GM19240 (cell line): ENCODE data around the gene SLC25A44.
"Not testable (repeated sequence)": the region's sequence is repeated elsewhere in the genome, so short reads cannot be mapped to it uniquely, and the experiment has no call there.

Experiments
- DNase-seq: peaks from one replicate; pipeline ENCODE4 v3.0.0; 2011; ENCODE audit warnings: low spot score; ENCODE audit not compliant: insufficient read length

Gene SLC25A44

DNA sequence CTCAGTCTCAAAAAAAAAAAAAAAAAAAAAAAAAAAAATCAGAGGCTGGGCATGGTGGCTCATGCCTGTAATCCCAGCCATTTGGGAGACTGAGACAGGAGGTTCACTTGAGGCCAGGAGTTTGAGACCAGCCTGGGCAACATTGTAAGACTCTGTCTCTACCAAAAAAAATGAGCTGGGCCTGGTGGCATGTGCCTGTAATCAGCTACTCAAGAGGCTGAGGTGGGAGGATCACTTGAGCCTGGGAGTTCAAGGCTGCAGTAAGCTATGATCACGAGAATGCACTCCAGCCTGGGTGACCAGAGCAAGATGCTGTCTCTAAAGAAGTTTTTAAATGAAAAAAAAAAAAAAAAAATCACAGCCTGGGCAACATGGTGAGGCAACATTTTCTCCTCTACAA is 30.2 kb upstream of the SLC25A44 start:
- no peak for DNase-seq

DNA sequence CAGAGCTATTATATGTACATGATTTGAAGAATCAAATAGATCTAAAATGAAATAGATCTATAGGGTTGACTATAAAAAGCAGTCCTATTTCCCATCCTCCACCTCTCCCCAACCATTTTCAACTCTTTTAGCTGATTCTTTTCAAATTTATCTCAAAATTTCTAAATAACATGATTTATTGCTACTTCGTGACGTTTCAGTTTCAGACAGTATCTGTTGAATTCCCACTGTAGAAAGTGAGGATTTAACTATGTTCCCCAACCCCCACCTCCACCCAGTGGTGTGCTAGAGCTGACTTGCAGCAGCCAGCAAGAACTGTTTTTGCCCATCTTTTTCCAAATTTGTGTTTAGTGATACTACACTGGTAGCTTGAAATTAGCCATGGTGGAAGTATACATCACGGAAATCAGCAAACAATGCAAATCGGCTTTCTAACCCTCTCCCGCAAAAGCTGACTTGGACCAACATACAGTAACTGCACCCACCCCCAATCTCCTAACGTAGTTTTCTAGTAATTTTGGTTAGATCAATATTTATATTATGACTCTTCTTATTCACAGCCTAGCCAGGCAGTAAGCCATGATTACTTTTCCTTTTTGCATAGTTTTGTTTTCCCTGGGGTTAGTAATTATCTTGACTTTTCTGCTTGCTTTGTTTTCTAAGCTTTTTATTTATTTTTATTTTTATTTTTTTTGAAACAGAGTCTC is 29.6 kb upstream of the SLC25A44 start:
- no peak for DNase-seq

DNA sequence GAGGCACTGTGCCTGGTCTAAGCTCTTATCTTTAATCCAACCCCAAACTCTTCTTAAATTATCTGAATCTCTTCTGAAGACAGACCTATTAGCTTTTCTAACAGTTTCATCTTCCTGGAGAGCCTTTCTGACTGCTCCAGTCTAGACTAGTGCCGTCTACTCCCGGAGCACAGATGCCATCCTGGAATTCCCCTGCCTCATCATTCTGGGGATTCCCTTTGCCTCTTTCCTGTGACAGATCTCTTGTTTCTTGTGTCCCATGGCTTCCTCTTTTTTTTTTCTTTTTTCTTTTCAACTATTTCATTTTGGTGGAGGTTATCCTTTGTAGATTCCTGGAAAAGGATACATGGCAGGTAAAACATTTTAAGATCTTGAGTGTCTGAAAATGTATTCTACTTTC is 28.8 kb upstream of the SLC25A44 start:
- no peak for DNase-seq

DNA sequence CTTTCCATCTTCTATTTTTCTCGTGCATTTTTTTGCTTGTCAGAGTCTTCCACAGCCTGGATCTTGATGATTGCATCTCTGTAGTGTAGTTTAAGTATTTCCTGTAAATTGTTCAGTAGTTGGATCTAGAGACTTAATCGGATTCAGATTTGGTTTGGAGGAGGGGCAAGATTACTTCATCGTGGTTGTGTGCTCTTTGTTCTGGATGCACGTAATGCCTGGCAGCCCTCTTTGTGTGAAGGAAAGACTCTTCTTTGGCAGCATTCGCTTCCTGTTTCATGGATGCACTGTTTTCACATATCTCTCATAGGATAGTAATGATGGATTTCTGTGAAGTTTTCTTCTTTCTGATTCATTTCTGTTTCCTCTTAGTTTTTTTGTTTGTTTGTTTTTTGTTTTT is 26.4 kb upstream of the SLC25A44 start:
- no peak for DNase-seq

DNA sequence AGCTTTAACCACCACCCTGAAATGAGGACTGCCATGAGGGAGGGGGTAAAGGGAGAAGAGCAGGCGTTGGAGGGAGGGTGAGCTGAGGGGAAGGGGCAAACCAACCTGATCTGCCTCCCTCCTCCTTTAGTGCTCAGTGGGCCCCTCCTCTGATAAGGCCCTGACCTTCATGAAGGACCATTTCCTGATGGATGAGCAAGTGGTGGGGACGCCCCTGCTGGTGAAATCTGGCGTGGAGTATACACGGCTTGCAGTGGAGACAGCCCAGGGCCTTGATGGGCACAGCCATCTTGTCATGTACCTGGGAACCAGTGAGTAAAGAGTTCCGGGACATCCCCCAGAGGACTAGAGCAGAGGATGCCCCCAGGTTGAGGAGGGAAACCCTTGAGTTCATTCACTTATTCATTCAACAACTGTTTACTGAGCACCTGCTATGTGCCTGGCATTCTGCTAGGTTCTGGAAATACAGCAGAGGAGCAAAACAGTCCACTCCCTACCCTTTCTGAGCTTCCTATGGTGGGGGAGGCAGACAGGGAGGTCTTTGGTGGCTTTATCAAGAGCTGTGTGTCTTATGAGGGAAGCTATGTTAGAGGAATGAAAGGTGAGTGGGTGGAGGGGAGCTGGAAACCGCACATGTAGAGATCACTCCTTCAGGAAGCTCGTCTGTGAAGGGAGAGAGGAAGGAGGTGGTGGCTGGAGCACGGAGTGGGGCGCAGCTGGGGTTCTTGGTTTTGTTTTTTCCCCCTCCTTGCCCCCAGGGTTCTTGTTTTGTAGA is 21.0 kb upstream of the SLC25A44 start:
- no peak for DNase-seq

DNA sequence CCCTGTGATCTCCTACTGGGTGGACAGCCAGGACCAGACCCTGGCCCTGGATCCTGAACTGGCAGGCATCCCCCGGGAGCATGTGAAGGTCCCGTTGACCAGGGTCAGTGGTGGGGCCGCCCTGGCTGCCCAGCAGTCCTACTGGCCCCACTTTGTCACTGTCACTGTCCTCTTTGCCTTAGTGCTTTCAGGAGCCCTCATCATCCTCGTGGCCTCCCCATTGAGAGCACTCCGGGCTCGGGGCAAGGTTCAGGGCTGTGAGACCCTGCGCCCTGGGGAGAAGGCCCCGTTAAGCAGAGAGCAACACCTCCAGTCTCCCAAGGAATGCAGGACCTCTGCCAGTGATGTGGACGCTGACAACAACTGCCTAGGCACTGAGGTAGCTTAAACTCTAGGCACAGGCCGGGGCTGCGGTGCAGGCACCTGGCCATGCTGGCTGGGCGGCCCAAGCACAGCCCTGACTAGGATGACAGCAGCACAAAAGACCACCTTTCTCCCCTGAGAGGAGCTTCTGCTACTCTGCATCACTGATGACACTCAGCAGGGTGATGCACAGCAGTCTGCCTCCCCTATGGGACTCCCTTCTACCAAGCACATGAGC is 17.2 kb upstream of the SLC25A44 start:
- no peak for DNase-seq

DNA sequence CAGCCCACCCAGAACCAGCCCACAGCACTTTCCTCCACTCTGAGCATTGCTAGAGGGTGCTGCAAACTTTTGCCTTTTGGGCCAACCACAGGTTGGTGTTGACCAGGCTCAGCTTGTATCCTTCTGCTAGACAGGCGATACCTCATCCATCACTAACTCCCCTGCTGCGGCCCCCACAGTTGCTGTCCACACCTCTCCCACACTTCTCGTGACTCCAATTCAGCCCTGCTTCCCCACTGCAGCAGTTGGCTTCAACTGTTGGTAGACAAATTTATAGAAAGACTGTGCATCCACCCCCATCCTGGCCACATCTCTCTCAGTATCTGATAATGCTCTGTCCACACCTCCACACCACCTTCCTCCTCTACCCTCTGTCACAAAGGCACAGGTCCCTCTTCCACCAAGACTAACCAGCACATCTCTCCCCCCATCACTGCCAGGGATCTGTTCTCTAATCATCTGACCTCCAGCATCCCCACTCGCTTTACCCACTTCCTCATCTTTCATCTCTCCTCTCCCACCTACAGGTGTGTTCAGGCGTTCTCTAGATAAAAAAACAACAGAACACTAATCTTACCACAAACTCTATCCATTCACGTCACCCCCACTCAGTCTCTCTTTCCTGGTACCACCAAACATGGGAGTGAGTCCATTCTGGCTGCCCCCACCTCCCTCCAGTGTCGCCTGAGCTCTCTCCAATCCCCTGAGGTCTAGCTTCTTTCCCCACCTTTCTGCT is 15.8 kb upstream of the SLC25A44 start:
- no peak for DNase-seq

DNA sequence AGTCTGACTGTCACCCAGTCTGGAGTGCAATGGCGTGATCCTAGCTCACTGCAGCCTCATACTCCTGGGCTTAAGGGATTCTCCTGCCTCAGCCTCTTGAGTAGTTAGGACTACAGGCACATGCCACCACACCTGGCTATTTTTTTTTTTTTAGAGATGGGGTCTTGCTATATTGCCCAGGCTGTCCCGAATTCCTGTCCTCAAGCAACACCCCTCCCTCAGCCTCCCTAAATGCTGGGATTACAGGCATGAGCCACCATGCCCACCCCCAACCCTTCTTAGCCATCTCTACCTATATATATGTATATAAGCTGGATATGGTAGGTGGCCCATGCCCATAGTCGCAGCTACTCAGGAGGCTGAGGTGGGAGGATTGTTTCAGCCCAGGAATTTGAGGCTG is 13.4 kb upstream of the SLC25A44 start:
- DNase-seq = no peak

DNA sequence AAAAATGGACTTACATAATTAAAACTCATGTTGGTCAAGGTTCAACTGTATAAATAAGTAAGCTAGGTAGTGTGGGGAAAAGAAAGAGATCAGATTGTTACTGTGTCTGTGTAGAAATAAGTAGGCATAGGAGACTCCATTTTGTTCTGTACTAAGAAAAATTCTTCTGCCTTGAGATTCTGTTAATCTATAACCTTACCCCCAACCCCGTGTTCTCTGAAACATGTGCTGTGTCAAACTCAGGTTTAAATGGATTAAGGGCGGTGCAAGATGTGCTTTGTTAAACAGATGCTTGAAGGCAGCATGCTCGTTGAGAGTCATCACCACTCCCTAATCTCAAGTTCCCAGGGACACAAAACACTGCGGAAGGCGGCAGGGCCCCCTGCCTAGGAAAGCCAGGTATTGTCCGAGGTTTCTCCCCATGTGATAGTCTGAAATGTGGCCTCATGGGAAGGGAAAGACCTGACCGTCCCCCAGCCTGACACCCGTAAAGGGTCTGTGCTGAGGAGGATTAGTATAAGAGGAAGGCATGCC is 12.4 kb upstream of the SLC25A44 start:
- DNase-seq = not testable (repeated sequence)

DNA sequence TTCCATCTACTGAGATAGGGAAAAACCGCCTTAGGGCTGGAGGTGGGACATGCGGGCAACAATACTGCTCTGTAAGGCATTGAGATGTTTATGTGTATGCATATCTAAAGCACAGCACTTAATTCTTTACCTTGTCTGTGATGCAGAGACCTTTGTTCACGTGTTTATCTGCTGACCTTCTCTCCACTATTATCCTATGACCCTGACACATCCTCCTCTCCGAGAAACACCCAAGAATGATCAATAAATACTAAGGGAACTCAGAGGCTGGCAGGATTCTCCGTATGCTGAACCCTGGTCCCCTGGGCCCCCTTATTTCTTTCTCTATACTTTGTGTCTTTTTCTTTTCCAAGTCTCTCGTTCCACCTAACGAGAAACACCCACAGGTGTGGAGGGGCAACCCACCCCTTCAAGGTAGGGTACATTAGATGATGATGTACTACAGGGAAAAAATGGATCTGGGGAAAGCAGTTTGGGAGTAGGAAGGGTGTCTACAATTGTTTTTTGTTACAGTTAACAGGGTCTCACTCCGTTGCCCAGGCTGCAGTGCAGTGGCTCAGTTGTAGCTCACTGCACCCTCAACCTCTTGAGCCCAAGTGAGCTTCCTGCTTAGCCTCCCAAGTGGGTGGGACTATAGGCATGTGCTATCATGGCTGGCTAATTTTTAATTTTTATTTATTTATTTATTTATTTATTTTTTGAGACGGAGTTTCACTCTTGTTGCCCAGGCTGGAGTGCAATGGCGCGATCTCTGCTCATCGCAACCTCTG is 11.7 kb upstream of the SLC25A44 start:
- DNase-seq = not testable (repeated sequence)

DNA sequence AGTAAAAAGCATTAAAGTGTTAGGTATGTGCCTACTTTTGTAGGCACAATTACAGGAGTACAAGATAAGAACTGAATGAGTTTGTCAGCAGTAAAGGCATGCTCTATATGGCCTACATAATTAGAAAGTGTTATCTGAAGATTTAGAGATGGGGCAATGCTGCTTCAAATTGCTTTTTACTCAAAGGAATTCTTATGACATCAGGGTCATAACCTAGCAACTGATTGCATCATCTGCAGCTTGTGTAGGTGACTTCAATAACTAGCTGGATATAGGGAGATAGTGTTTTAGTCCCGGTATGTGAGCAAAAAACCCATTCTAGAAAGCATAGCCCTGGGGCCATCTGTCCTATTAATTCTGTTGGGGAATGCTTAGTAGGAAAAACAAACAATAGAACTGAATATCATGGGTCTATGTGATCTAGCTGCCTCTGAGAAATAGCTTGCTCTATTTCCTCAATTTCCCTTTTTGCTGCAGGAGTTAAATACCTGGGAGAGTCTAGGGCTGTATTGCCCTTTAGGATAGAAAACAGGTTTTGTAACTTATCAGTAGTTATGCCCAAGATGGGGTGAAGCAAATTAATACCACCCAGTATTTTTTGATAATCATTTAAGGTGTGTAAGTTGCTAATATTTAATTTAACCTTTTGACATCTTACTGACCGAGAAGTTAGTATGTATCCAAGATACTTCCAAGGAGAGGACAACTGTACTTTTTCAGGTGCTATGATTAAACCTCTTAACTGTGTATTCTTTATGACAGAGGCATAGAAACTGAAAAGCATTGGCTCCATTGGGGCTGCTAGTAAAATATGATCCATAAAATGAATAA is 7.3 kb upstream of the SLC25A44 start:
- not testable (repeated sequence) for DNase-seq

DNA sequence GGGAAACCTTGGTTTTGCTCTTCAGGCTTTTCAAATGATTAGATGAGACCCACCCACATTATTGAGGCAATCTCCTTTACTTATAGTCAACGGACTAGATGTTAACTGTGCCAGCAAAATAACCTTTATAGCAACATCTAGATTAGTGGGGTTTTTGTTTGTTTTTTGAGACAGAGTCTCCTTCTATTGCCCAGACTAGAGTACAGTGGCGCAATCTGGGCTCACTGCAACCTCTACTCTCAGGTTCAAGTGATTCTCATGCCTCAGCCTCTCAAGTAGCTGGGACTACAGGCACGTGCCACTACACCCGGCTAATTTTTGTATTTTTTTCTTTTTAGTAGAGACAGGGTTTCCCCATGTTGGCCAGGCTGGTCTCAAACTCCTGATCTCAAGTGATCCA is 3.6 kb upstream of the SLC25A44 start:
- not testable (repeated sequence) for DNase-seq

DNA sequence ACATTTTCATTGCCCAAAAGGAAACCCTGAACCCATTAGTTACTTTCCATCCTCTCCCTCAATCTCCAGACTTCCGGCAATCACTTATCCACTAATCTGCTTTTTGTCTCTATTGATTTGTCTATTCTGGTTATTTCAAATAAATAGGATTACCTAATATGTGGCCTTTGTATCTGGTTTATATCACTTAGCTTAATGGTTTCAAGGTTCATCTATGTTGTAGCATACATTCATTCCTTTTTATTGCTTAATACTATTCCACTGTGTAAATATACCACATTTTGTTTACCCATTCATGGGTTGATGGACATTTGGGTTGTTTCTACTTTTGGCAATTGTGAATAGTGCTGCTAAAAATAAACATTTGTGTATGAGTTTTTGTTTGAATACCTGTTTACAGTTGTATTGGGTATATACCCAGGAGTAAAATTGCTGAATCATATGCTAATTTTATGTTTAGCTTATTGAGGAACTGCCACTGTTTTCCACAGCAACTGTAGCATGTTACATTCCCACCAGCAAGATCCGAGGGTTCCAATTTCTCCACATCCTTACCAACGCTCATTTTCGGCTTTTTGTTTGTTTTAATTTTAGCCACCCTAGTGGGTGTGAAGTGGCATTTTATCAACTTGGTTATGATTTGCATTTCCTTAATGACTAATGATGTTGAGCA is 2.5 kb upstream of the SLC25A44 start:
- DNase-seq = no peak

DNA sequence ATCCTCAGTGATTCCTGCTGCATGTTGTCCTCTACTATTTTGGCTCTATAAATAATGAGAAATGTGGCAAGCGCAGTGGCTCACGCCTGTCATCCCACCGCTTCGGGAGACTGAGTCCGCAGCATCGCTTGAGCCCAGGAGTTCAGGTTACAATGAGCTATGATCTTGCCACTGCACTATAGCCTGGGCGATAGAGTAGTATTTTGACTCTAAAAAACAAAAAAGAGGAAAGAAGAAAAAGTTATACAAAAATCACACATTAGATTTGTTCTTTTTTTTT is 756 bp upstream of the SLC25A44 start:
- DNase-seq = no peak

DNA sequence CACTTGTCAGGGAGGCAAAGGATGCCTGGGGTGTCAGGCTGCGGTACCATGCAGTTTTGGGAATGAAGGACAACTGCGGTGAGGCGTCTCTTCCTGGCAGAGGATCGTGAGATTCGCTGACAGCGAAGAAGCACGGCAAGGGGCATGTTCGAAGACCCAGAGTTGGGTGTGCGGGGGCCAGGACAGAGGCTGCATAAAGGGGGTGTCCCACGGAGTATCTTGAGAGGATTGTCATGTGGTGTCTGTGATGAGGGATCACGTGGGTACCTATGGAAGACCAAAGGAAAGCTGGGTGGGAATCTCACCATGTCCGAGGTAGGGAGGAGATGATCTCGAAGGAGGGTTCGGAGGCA is 372 bp downstream of the SLC25A44 start:
- DNase-seq = no peak

DNA sequence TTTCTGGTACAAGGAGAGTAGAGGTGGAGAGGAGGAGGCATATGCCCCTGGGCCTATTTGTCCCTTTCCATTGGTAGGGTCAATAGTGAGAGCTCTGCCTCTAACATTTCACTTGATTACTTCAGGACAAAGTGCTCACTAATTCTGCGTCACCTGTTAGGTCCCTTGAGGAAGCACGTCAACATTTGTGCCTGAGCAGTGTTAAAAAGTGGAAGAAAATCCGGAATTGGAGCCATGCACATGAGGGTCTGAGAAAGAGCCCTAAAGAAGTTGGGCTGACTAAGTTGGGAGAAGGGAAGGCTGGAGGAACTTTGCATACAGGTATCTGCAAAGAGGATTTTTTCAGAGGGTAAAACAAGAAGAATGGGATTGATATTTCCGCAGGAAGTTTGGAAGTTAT is 1.9 kb downstream of the SLC25A44 start:
- no peak for DNase-seq

DNA sequence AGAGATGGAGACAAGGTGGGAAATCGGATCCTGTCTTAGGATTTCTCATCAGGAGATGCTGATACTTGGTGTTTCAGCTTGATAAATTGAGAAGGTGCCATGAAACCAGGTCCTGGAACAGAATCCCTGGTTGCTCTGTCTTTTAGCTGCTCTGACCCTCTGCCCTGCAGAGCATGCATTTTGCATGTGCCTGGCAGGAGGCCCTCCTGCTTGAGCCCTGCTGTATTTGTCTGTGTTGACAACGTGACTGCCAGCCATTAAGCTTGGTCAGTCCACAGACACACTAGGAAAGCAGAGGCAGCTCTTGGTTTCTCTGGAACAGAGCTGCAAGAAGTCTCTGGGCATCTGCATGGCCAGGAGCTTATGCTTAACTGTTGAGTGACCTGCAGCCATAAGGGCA is 2.5 kb downstream of the SLC25A44 start:
- DNase-seq = no peak

DNA sequence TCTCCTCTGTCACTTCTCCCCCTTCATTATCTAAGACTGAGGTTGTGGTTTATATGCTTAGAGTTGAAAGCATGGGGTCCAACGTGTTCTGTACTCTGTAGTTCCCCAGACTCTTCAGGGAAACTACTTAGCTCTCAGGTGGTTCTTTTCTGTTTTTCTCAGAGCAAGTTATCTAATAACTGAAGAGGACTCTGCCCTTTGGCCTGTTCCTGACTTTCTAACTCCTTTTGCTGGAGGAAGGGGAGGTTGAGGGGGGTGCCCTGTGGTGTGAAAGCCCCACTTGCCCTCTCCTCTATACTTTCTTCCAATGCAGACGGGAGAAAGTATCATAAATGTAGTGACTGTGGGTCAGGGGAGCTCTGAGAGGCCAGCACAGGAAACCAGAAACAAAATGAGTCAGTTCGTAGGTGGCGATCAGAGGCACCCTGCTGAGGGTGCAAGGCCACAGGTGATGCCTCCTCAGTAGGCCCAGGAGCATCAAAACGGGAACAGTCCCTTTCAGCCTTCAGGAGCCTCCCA is 5.0 kb downstream of the SLC25A44 start:
- DNase-seq = no peak

DNA sequence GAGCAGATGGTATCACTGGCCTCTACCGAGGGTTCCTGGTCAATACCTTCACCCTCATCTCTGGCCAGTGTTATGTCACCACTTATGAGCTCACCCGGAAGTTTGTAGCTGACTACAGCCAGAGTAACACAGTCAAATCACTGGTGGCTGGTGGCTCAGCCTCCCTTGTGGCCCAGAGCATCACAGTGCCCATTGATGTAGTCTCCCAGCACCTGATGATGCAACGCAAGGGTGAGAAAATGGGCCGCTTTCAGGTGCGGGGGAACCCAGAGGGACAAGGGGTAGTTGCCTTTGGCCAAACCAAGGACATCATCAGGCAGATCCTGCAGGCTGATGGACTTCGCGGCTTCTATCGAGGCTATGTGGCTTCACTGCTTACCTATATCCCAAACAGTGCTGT is 6.1 kb downstream of the SLC25A44 start:
- DNase-seq = no peak

DNA sequence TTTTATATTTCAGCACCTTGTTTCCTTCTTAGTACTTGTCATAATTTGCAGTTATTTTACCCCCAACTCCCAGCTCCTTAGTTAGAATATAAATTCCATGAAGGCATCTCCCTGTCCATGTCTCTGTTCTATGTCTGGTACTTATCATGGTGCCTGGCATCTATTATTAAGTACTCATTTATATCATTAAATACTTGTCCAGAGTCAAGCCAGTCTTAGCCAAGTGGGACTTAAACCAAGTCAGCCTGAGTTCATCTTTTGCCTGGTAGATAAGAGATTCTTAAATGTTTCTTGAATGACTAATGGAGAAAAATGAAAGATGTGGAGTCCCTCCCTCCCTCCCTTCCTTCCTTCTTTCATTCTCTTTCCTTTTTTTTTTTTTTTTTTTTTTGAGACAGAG is 9.4 kb downstream of the SLC25A44 start:
- no peak for DNase-seq
